HL-60 (cell line): ENCODE measurements around the gene SLC25A46.

Experiments
- DNase-seq, 2 experiments: peaks; one replicate each; pipeline ENCODE4 v3.0.0-alpha.2; 2010 to 2020; ENCODE audit warnings: low read depth in 1 of 2, low spot score in 1 of 2
- H3K27ac ChIP-seq: fragments of 250-450 bp; sonication (Bioruptor Pico); replicated peaks from 2 replicates; pipeline ENCODE4 v1.5.1; 2020; ENCODE audit warnings: mild to moderate bottlenecking, moderate library complexity
- H3K27me3 ChIP-seq: fragments of 250-450 bp; sonication (Bioruptor Pico); 2 replicates; pipeline ENCODE4 v1.5.1; 2021; ENCODE audit warnings: mild to moderate bottlenecking, moderate library complexity; ENCODE audit not compliant: insufficient read depth, poor library complexity, severe bottlenecking
- H3K4me3 ChIP-seq: replicated peaks from 2 replicates; pipeline ENCODE4 v1.5.1; 2011; ENCODE audit warnings: mild to moderate bottlenecking, control low read depth, low read length; ENCODE audit not compliant: insufficient read depth
- GABPA ChIP-seq: IDR thresholded peaks from 2 replicates; pipeline ENCODE4 v1.6.1; 2012; ENCODE audit warnings: low read depth
- POLR2AphosphoS5 ChIP-seq: IDR thresholded peaks from 2 replicates; pipeline ENCODE4 v1.6.1; 2012; ENCODE audit warnings: low read depth
- SPI1 ChIP-seq: IDR thresholded peaks from 2 replicates; pipeline ENCODE4 v1.6.1; 2012; ENCODE audit warnings: low read depth, mild to moderate bottlenecking, borderline replicate concordance
- TF ChIP-seq, protein P1 (sequence below): IDR thresholded peaks from one replicate; pipeline ENCODE4 v1.5.1; 2011; ENCODE audit warnings: low read length, control low read depth, inconsistent platforms; ENCODE audit not compliant: insufficient read depth
- TF ChIP-seq, protein P2 (sequence below): IDR thresholded peaks from 2 replicates; pipeline ENCODE4 v1.6.1; 2012; ENCODE audit warnings: low read depth; ENCODE audit not compliant: insufficient replicate concordance

SLC25A46 gene

GRCh38 chr5:110760158-110760557, 21.4 kb downstream of the SLC25A46 start:
- no peak overlapping the region for H3K4me3 ChIP-seq
- no peak for DNase-seq
- no peaks in the 10 kb centered on the region for H3K27me3 ChIP-seq
- no peak overlapping the region for H3K27ac ChIP-seq
- TF ChIP-seq, protein P1, sequence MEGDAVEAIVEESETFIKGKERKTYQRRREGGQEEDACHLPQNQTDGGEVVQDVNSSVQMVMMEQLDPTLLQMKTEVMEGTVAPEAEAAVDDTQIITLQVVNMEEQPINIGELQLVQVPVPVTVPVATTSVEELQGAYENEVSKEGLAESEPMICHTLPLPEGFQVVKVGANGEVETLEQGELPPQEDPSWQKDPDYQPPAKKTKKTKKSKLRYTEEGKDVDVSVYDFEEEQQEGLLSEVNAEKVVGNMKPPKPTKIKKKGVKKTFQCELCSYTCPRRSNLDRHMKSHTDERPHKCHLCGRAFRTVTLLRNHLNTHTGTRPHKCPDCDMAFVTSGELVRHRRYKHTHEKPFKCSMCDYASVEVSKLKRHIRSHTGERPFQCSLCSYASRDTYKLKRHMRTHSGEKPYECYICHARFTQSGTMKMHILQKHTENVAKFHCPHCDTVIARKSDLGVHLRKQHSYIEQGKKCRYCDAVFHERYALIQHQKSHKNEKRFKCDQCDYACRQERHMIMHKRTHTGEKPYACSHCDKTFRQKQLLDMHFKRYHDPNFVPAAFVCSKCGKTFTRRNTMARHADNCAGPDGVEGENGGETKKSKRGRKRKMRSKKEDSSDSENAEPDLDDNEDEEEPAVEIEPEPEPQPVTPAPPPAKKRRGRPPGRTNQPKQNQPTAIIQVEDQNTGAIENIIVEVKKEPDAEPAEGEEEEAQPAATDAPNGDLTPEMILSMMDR, result no peak

DNA sequence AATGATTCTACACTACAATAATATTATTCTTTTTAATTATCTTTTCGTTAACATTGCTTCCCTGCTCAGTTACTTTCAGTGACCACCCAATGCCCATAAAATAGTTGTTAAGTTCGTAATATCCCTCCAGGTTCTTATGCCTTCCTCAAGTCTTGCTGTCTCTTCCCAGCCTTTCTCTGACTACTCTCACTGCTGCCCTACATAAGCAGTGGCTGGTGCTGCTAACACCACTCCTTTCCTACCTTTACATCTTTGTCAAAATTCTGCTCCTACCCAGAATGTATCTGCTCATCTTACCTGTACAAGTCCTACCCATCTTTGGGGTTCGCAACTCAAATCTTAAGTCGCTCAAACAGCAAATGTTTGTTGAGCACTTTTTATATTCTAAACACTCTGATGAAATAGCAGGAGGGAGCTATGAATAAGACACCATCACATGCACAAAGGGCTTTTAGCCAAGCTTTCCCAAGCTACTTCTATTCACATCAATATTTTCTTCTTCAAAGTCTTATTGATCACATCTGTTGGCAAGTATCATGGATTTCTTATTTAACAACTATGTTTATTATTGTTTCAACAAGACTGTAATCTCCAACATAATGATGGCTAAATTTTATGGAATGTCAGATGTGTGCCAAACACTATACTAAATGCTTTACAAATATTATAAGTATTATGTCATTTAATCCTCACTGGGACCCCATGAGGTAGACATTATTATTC, 29.5 kb downstream of the SLC25A46 start:
- Histone ChIP-seq H3K4me3 (no peak overlapping the region), H3K27ac (no peak overlapping the region), H3K27me3 (no peaks in the 10 kb centered on the region)
- TF ChIP-seq, protein P2, sequence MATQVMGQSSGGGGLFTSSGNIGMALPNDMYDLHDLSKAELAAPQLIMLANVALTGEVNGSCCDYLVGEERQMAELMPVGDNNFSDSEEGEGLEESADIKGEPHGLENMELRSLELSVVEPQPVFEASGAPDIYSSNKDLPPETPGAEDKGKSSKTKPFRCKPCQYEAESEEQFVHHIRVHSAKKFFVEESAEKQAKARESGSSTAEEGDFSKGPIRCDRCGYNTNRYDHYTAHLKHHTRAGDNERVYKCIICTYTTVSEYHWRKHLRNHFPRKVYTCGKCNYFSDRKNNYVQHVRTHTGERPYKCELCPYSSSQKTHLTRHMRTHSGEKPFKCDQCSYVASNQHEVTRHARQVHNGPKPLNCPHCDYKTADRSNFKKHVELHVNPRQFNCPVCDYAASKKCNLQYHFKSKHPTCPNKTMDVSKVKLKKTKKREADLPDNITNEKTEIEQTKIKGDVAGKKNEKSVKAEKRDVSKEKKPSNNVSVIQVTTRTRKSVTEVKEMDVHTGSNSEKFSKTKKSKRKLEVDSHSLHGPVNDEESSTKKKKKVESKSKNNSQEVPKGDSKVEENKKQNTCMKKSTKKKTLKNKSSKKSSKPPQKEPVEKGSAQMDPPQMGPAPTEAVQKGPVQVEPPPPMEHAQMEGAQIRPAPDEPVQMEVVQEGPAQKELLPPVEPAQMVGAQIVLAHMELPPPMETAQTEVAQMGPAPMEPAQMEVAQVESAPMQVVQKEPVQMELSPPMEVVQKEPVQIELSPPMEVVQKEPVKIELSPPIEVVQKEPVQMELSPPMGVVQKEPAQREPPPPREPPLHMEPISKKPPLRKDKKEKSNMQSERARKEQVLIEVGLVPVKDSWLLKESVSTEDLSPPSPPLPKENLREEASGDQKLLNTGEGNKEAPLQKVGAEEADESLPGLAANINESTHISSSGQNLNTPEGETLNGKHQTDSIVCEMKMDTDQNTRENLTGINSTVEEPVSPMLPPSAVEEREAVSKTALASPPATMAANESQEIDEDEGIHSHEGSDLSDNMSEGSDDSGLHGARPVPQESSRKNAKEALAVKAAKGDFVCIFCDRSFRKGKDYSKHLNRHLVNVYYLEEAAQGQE, result no peak
- TF ChIP-seq, protein P1, result no peak
- no peak for TF ChIP-seq SPI1
- TF ChIP-seq POLR2AphosphoS5, result no peak
- TF ChIP-seq GABPA, result no peak
- no peak for DNase-seq

DNA sequence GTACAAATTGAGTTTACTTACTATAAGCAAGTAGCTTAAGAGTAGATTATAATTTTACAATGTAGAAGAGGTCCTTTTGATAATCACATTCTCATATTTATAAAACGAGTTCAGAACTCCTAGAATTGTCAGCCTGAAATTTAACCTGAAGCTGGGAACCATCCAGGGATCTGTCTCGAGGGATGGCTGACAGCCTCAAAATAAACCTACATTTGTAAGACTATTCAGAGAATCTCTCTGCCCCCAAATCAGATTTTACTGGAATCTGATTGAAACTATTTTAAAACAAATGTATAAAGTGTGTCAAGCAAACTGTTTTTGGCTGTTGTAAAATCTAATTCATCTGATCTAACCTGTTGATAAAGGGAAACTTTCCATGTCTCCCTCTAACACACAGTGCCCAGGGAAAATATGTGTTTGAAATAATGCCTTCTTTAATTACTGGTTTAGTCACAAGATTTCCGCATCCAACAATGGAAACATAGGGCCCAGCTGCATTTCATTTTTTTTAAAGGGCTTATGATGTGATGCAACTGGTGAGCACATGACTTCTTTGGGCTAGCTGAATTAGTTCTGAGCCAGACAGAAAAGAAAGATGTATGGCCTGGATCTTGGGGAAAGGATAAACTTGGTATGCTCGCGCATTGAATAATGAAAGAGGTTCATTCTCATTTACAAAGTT, 30.3 kb downstream of the SLC25A46 start:
- Histone ChIP-seq H3K27me3 (no peaks in the 10 kb centered on the region), H3K4me3 (no peak overlapping the region), H3K27ac (no peak overlapping the region)
- no peak for DNase-seq
- TF ChIP-seq POLR2AphosphoS5 (no peak), SPI1 (no peak), GABPA (no peak)
- TF ChIP-seq, protein P2, result no peak
- TF ChIP-seq, protein P1, result no peak
